ENCODE data around the gene WASL.
"Not testable (repeated sequence)": the region's sequence is repeated elsewhere in the genome, so short reads cannot be mapped to it uniquely, and the experiment has no call there.

- not testable (repeated sequence) for TF ChIP-seq CTCF (IDR thresholded peaks at IDR 0.05; ENCODE audit: insufficient read depth, low read depth, low read length); EZH2 (IDR thresholded peaks at IDR 0.05; ENCODE audit: insufficient read depth, low read length)
These were observed 11.6 kb downstream of the WASL start for GRCh38 chr7:123737168-123737674.

Measured in astrocyte (in vitro differentiated cells and primary cell).